SK-N-MC (cell line): ENCODE results near the gene SHISA7.

Experiments used
- EZH2 ChIP-seq: fragments of 200-600 bp; sonication (generic); IDR thresholded peaks from one replicate; pipeline ENCODE4 v1.6.1; 2017; ENCODE audit warnings: antibody characterized with exemption
- FOXP2 ChIP-seq: optimal IDR thresholded peaks from 2 replicates; pipeline ENCODE3; 2011; ENCODE audit warnings: mild to moderate bottlenecking, moderate library complexity; ENCODE audit not compliant: insufficient read depth; ENCODE audit errors: extremely low read length, control extremely low read depth
- POLR2AphosphoS5 ChIP-seq: IDR thresholded peaks from 2 replicates; pipeline ENCODE4 v1.6.1; 2012; ENCODE audit warnings: mild to moderate bottlenecking, low read depth, low read length, borderline replicate concordance

DNA sequence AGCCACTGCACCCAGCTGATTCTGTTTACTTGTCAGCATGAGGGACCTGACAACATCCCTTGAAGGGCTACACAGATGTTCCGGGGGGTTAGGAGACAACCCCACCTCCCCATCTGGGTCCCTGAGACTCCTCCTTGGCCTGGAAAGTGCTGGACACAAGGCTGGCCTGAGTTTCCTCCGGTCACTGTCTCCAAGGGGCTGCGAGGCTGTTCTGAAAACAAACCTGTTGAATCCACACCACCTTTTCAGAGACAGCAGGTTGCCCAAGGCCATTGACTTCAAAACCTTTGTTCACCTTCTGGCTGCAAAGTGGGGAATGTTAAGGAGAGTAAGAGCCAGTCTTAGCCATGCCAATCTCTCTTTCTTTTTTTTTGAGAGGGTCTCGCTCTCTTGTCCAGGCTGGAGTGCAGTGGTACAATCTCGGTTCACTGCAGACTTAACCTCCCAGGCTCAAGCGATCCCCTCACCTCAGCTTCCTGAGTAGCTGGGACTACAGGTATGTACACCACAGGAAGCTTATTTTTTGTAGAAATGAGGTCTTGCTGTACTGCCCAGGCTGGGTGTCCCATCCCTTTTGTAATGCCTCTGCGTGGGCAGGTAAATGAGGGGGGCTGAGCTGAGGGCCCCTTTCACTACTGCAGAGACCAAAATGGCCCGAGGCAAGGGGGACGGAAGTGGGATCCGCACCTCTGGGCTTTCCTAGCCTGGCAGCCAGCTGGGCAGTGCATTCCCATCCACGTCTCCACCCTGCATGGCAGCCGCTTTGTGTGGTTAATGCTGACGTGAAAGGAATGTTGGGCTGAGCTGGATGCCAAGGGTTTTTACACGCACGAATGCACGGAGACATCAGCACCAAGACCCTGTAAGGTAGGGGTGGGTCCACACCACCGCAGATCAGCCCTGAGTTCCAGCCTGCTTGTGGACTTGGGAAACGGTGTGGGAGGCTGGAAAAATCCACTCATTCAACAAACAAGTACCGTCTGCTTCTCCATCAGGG, 31.5 kb upstream of the SHISA7 start:
- no peak for TF ChIP-seq EZH2
- TF ChIP-seq POLR2AphosphoS5, result no peak
- TF ChIP-seq FOXP2, result no peak
